Measurements from ENCODE around the gene ZMYND19. TPM values are rescaled to one million over a fixed set of nuclear protein-coding genes. Genes with fewer than 3 reads are reported as not detected.

Gene ZMYND19
- total and polyA plus RNA-seq, 2 of the 8 experiments (the other 6 are each of a cell fraction or from before 2014, with no cell fraction given): 42.4 to 58.7 TPM

GRCh38 chr9:137564817-137565411 lies 25.4 kb downstream of the ZMYND19 start:
- Histone ChIP-seq H4K5ac (ENCODE audit: insufficient read length, low read depth, low read length) (no peak overlapping the region), H3K79me2 (ENCODE audit: control insufficient read depth in 1 of 2, insufficient read depth in 2 of 2, low read length in 2 of 2) (peaks cover 0 to 2% of the 10 kb centered on the region in 2 experiments; a peak in 1 of 4 replicates), H3K79me1 (ENCODE audit: low read depth, low read length) (no peaks in the 10 kb centered on the region; the same call in 1 of the 2 replicates), H3K27ac (ENCODE audit: low read depth, low read length) (no peak overlapping the region), H4K8ac (ENCODE audit: extremely low read depth, insufficient read depth, low read length) (no peak overlapping the region), H3K4me3 (ENCODE audit: extremely low read depth in 1 of 4, insufficient read depth in 2 of 4, low read depth in 3 of 4, low read length in 4 of 4) (no peak overlapping the region), H2BK120ac (replicated peaks; ENCODE audit: low read depth, low read length) (no peak overlapping the region), H3K9me3 (ENCODE audit: insufficient read depth in 2 of 2, low read depth in 1 of 2, low read length in 1 of 2) (no peaks in the 10 kb centered on the region), H3K14ac (ENCODE audit: insufficient read length) (no peak overlapping the region), H2BK20ac (ENCODE audit: low read length) (no peak overlapping the region), H3K23me2 (ENCODE audit: low read depth, low read length) (peaks cover 10% of the 10 kb centered on the region; the same call in 1 of the 2 replicates), H3K4me2 (ENCODE audit: insufficient read depth in 1 of 2, low read depth in 2 of 2, low read length in 2 of 2) (no peak overlapping the region), H3K27me3 (replicated peaks in 1 of 4; ENCODE audit: control insufficient read depth in 3 of 4, extremely low read depth in 1 of 4, insufficient read depth in 3 of 4, low read length in 3 of 4) (no peaks in the 10 kb centered on the region), H2AFZ (ENCODE audit: low read length) (no peak overlapping the region), H3K56ac (replicated peaks; ENCODE audit: insufficient read length, low read depth, low read length) (no peak overlapping the region), H3K4me1 (replicated peaks in 1 of 4; ENCODE audit: control insufficient read depth in 3 of 4, insufficient read depth in 4 of 4, low read length in 3 of 4) (no peaks in the 10 kb centered on the region), H2BK5ac (ENCODE audit: low read depth, low read length) (no peak overlapping the region), H4K20me1 (replicated peaks in 1 of 2; ENCODE audit: control insufficient read depth in 1 of 2, insufficient read depth in 2 of 2, low read length in 2 of 2) (peaks cover 0 to 7% of the 10 kb centered on the region in 2 experiments), H3K36me3 (ENCODE audit: control insufficient read depth in 2 of 4, insufficient read depth in 4 of 4, low read length in 3 of 4) (peaks cover 4 to 26% (median 15%) of the 10 kb centered on the region in 4 experiments; a peak in 6 of 8 replicates), H2BK15ac (ENCODE audit: low read length) (no peak overlapping the region), H2BK12ac (ENCODE audit: low read depth, low read length) (no peak overlapping the region), H3K9ac (replicated peaks in 1 of 4; ENCODE audit: extremely low read depth in 1 of 4, low read depth in 3 of 4, low read length in 3 of 4) (no peak overlapping the region), H3K18ac (ENCODE audit: extremely low read depth, low read length) (no peak overlapping the region), H3K4ac (replicated peaks; ENCODE audit: insufficient read length, low read depth, low read length) (no peak overlapping the region), H2AK5ac (ENCODE audit: low read depth, low read length) (no peak overlapping the region), H4K91ac (replicated peaks; ENCODE audit: insufficient read length, low read length) (no peak overlapping the region), H3K23ac (ENCODE audit: insufficient read length) (no peak overlapping the region)
- no peak for DNase-seq (ENCODE audit: low read depth in 1 of 2, low spot score in 2 of 2)
- no peak for TF ChIP-seq BACH1 (IDR thresholded peaks at IDR 0.05; ENCODE audit: low read length)
- TF ChIP-seq, protein P1, sequence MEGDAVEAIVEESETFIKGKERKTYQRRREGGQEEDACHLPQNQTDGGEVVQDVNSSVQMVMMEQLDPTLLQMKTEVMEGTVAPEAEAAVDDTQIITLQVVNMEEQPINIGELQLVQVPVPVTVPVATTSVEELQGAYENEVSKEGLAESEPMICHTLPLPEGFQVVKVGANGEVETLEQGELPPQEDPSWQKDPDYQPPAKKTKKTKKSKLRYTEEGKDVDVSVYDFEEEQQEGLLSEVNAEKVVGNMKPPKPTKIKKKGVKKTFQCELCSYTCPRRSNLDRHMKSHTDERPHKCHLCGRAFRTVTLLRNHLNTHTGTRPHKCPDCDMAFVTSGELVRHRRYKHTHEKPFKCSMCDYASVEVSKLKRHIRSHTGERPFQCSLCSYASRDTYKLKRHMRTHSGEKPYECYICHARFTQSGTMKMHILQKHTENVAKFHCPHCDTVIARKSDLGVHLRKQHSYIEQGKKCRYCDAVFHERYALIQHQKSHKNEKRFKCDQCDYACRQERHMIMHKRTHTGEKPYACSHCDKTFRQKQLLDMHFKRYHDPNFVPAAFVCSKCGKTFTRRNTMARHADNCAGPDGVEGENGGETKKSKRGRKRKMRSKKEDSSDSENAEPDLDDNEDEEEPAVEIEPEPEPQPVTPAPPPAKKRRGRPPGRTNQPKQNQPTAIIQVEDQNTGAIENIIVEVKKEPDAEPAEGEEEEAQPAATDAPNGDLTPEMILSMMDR (IDR thresholded peaks at IDR 0.05; ENCODE audit: control extremely low read depth in 1 of 3, insufficient read depth in 1 of 3, low read depth in 1 of 3, low read length in 3 of 3): no peak
- no peak for TF ChIP-seq RBBP5 (IDR thresholded peaks at IDR 0.05; ENCODE audit: borderline replicate concordance, low read depth, low read length)
- no peak for TF ChIP-seq SIRT6 (IDR thresholded peaks at IDR 0.05; ENCODE audit: low read length)
- no peak for TF ChIP-seq EP300 (IDR thresholded peaks at IDR 0.05; ENCODE audit: borderline replicate concordance in 1 of 2, low read depth in 2 of 2, low read length in 2 of 2)
- no peak for TF ChIP-seq PHF8 (conservative IDR thresholded peaks at IDR 0.05; ENCODE audit: low read depth, low read length)
- no peak for TF ChIP-seq TEAD4 (IDR thresholded peaks at IDR 0.05; ENCODE audit: low read depth, low read length)
- TF ChIP-seq CBX5 (IDR thresholded peaks at IDR 0.05; ENCODE audit: low read depth, low read length): no peak
- no peak for TF ChIP-seq NANOG (IDR thresholded peaks at IDR 0.05; ENCODE audit: insufficient read depth, low read depth, low read length, poor library complexity, severe bottlenecking)
- 95% methylated on average over 12 of the region's 18 CpGs; no CpG with 5 or more reads in 1 of the 2 experiments for WGBS, 2 experiments (ENCODE audit: extremely low coverage in 1 of 2, insufficient coverage in 1 of 2, insufficient read length in 1 of 2, insufficient replicate concordance in 2 of 2, low coverage in 1 of 2, low lambda C conversion rate in 2 of 2, missing lambda C conversion rate in 1 of 2)
- FAIRE-seq: no peak
- ChIA-PET POLR2A (ENCODE audit: partially characterized antibody) (no interaction called here), CTCF (ENCODE audit: partially characterized antibody) (interaction anchor here (0.7 kb wide), 1 partner anchor 27 kb away, joined by 3 read pairs; no protein-coding TSS in a partner anchor)

Measured in H1 (cell line).